Lower leg skin (tissue), 3 donors: Measurements from ENCODE around the gene FBXW4.

Experiments used
- POLR2A ChIP-seq, 2 donors: fragments of 450-650 bp; IDR thresholded peaks; one replicate each; pipeline ENCODE4 v1.6.1; 2016 to 2017; ENCODE audit warnings: antibody characterized with exemption in 2 of 2, mild to moderate bottlenecking in 1 of 2, moderate library complexity in 1 of 2
- TF ChIP-seq, protein P1 (sequence below), 3 donors: fragments of 450-650 bp; IDR thresholded peaks; one replicate each; pipeline ENCODE4 v1.5.1; 2016; ENCODE audit warnings: antibody characterized with exemption in 3 of 3, mild to moderate bottlenecking in 3 of 3, moderate library complexity in 2 of 3

GRCh38 chr10:101588879-101589278 is 106.1 kb downstream of the FBXW4 start:
- TF ChIP-seq, protein P1, sequence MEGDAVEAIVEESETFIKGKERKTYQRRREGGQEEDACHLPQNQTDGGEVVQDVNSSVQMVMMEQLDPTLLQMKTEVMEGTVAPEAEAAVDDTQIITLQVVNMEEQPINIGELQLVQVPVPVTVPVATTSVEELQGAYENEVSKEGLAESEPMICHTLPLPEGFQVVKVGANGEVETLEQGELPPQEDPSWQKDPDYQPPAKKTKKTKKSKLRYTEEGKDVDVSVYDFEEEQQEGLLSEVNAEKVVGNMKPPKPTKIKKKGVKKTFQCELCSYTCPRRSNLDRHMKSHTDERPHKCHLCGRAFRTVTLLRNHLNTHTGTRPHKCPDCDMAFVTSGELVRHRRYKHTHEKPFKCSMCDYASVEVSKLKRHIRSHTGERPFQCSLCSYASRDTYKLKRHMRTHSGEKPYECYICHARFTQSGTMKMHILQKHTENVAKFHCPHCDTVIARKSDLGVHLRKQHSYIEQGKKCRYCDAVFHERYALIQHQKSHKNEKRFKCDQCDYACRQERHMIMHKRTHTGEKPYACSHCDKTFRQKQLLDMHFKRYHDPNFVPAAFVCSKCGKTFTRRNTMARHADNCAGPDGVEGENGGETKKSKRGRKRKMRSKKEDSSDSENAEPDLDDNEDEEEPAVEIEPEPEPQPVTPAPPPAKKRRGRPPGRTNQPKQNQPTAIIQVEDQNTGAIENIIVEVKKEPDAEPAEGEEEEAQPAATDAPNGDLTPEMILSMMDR (IDR thresholded peaks at IDR 0.05): no peak
- no peak for TF ChIP-seq POLR2A (IDR thresholded peaks at IDR 0.05)
